GM18507 (cell line): ENCODE measurements around the gene IL17RE.
A peak's percentile ranks its signal among the peaks of the same experiment; 100 is the strongest.
"Not testable (repeated sequence)": the region's sequence is repeated elsewhere in the genome, so short reads cannot be mapped to it uniquely, and the experiment has no call there.

ENCODE experiments used
- DNase-seq: peaks from one replicate; pipeline ENCODE4 v3.0.0; 2011; ENCODE audit warnings: low read depth; ENCODE audit not compliant: insufficient read length; ENCODE audit errors: extremely low spot score
- FAIRE-seq: peaks from 2 replicates; lab custom pipeline; 2011; peaks lifted over from hg19 to GRCh38; lab: Jason Lieb, UNC

Gene IL17RE

DNA sequence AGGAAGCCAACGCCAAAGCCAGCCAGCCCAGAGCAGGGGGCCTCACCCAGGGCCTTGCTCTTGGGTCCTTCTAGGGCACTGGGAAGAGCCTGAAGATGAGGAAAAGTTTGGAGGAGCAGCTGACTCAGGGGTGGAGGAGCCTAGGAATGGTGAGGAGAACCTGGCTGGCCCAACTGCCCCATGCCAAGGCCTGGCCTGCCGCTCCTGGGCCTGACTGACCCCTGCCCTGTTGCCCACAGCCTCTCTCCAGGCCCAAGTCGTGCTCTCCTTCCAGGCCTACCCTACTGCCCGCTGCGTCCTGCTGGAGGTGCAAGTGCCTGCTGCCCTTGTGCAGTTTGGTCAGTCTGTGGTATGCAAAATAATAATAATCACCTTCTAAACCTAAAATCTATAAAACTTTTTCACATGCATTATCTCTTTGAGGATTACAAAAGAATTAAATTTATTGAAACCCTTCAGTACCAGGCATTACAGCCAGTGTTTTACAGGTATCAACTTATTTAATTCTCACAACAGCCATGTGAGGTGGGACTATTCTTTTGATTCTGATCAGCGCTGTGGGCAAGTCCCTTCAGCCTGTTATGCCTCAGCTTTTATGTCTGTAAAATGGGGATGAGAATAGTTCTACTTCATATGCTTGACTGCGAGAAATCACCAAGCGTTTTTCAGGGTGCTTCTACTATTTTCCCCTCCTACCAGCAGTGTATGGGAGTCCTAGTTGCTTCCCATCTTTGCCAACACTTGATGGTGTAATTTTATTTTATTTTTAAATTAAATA is 15.8 kb downstream of the IL17RE start:
- DNase-seq (no peak), FAIRE-seq (no peak)

DNA sequence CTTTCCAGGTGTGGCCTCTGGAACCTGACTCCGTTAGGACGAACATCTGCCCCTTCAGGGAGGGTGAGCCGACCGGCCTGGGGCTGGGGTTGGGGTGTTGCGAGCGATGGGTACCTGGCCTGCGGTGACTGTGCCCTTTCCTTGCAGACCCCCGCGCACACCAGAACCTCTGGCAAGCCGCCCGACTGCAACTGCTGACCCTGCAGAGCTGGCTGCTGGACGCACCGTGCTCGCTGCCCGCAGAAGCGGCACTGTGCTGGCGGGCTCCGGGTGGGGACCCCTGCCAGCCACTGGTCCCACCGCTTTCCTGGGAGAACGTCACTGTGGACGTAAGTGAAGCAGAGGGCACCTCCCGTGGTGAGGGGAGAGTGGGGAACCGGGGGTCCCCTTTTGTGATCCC is 25.5 kb downstream of the IL17RE start:
- DNase-seq = no peak
- FAIRE-seq = no peak

DNA sequence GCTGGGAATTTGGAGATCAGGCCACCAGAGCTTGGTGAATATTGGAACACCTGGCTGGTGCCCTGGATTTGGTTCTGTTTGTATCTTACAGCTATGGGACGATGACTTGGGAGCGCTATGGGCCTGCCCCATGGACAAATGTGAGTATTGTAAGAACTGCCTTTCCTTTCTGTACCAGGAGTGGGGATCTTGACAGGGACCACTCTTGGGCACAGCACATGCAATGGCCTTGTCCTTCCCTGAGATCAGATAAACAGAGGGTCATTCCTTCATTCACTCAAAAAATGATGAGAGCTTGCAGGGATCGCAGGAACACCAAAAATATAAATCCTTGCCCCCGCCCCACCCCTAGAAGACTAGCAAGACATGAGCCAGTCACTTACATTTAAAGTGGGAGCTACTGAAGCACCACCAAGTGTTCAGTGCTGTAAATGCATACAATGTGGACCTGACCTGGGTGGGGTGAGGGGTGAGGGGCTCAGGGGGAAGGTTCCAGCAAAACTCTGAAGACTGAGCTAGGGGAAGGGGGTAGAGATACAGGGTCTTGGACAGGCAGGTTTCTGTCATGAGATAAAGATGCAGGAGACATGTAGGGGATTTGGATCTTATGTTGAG is 28.3 kb downstream of the IL17RE start:
- DNase-seq (no peak), FAIRE-seq (no peak)

GRCh38 chr3:9932535-9932842 is 29.8 kb downstream of the IL17RE start:
- DNase-seq (no peak), FAIRE-seq (no peak)

- FAIRE-seq = peak; percentile 85
- peak; percentile 74 for DNase-seq
These were observed 30.4 kb downstream of the IL17RE start for GRCh38 chr3:9932843-9933560.

GRCh38 chr3:9933561-9934234 is 31.1 kb downstream of the IL17RE start, which contains the start of gene CRELD1:
Gene CRELD1 (plus strand): TSS chr3:9933834. CDS start chr3:9934439, 605 bp downstream.
- DNase-seq (peak; percentile 85), FAIRE-seq (peak; percentile 96)

- peak; percentile 15 for FAIRE-seq
- no peak for DNase-seq
These were observed 31.6 kb downstream of the IL17RE start for GRCh38 chr3:9934235-9934621.

DNA sequence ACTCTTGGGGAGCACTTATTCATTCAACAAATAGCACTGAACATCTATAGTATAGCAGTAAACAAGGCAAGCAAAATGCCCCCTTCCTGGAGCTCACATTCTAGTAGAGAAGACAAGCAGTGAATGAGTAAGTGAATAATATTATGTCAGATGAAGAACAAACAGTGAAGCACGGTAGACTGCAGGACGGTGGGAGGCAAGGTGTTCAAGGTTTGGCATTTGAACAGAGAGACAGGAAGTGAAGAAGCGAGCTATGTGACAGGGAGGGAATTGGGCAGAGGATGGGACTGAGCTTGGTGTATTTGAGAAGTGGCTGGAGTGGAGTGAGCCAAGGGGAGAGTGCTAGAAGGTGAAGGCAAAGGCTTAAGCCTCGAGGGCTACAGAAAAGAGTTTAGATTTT is 32.3 kb downstream of the IL17RE start:
- DNase-seq = no peak

GRCh38 chr3:9935966-9936510 is 33.4 kb downstream of the IL17RE start:
- FAIRE-seq = no peak
- no peak for DNase-seq

More for the DNA sequence above, 32.3 kb downstream of the IL17RE start:
- FAIRE-seq = no peak

GRCh38 chr3:9937486-9938238 is 35.0 kb downstream of the IL17RE start:
- DNase-seq (no peak), FAIRE-seq (no peak)

DNA sequence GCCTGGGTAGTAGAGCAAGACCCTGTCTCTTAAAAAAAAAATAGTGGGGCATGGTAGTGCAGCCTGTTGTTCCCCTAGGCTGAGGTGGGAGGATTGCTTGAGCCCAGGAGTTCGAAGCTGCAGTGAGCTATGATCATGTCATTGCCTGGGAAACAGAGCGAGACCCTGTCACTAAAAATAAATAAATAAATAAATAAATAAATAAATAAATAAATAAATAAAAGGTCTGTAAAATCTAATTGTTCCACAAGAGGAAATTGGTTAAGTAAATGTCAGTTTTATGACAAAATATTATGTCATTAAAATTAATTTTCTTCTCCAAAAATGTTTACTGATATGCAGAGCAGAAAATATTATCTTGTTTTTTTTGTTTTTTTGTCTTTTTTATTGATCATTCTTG is 36.3 kb downstream of the IL17RE start:
- DNase-seq (no peak), FAIRE-seq (no peak)

GRCh38 chr3:9939906-9940305 is 37.3 kb downstream of the IL17RE start:
- FAIRE-seq = not testable (repeated sequence)

DNA sequence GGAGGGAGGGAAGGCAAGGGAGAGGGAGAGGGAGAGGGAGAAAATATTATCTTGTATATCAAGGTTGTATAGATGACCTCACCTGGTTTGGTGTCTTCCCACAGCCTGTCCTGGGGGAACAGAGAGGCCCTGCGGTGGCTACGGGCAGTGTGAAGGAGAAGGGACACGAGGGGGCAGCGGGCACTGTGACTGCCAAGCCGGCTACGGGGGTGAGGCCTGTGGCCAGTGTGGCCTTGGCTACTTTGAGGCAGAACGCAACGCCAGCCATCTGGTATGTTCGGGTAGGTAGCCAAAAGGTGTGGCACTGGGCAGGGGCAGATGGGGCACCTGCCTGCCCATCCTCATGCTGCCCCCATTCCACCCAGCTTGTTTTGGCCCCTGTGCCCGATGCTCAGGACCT is 38.1 kb downstream of the IL17RE start:
- FAIRE-seq (no peak), DNase-seq (no peak)

More at GRCh38 chr3:9939906-9940305, 37.3 kb downstream of the IL17RE start:
- DNase-seq = not testable (repeated sequence)

- FAIRE-seq (no peak), DNase-seq (no peak)
These were observed 39.5 kb downstream of the IL17RE start for GRCh38 chr3:9942164-9942563.

GRCh38 chr3:9942934-9943690 is 40.5 kb downstream of the IL17RE start:
- no peak for FAIRE-seq
- DNase-seq = no peak

DNA sequence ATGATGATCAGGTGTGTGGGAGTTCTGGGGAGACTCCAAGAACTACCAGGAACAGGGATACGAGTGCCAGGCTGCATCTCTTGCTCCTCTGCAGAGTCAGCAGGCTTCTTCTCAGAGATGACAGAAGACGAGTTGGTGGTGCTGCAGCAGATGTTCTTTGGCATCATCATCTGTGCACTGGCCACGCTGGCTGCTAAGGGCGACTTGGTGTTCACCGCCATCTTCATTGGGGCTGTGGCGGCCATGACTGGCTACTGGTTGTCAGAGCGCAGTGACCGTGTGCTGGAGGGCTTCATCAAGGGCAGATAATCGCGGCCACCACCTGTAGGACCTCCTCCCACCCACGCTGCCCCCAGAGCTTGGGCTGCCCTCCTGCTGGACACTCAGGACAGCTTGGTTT is 41.6 kb downstream of the IL17RE start:
- FAIRE-seq = no peak

GRCh38 chr3:9945358-9945757 is 42.7 kb downstream of the IL17RE start:
- DNase-seq = no peak
- FAIRE-seq = no peak

More for the DNA sequence above, 41.6 kb downstream of the IL17RE start:
- DNase-seq = no peak
